GM23338 (cell line): Measurements from ENCODE around the gene C18orf54.

Experiments
- CREB1 ChIP-seq: fragments of 250-450 bp; sonication (Bioruptor Pico); IDR thresholded peaks from 2 replicates; pipeline ENCODE4 v1.5.0; 2020; ENCODE audit warnings: low read depth, mild to moderate bottlenecking, moderate library complexity
- CTCF ChIP-seq, 2 experiments: fragments of 200-600 bp in 1 of 2; sonication (generic) in 1 of 2; conservative IDR thresholded peaks; 2 replicates each; pipeline versions ENCODE4 v1.5.1 to v1.6.1; 2016 to 2017; ENCODE audit warnings: antibody characterized with exemption in 2 of 2, low read depth in 2 of 2, mild to moderate bottlenecking in 2 of 2, moderate library complexity in 1 of 2
- EZH2 ChIP-seq: fragments of 200-600 bp; sonication (generic); IDR thresholded peaks from one replicate; pipeline ENCODE4 v1.8.0; 2017; ENCODE audit warnings: antibody characterized with exemption, mild to moderate bottlenecking, low read depth; ENCODE audit not compliant: unreplicated experiment
- EZH2phosphoT487 ChIP-seq: fragments of 200-600 bp; sonication (generic); IDR thresholded peaks from one replicate; pipeline ENCODE4 v1.8.1; 2018; ENCODE audit warnings: antibody characterized with exemption; ENCODE audit not compliant: unreplicated experiment
- JUNB ChIP-seq: IDR thresholded peaks from one replicate; pipeline ENCODE4 v1.6.1; 2016; ENCODE audit warnings: antibody characterized with exemption; ENCODE audit not compliant: unreplicated experiment
- NANOG ChIP-seq: IDR thresholded peaks from 2 replicates; pipeline ENCODE4 v1.6.1; 2016; ENCODE audit warnings: antibody characterized with exemption, borderline replicate concordance
- POLR2AphosphoS5 ChIP-seq: IDR thresholded peaks from 2 replicates; pipeline ENCODE4 v1.6.1; 2016; ENCODE audit warnings: antibody characterized with exemption, low read depth
- REST ChIP-seq: IDR thresholded peaks from one replicate; pipeline ENCODE4 v1.6.1; 2018; ENCODE audit warnings: antibody characterized with exemption; ENCODE audit not compliant: unreplicated experiment
- STAT1 ChIP-seq: IDR thresholded peaks from one replicate; pipeline ENCODE4 v1.6.1; 2016; ENCODE audit warnings: antibody characterized with exemption; ENCODE audit not compliant: unreplicated experiment
- ZNF114 ChIP-seq: fragments of 250-450 bp; sonication (Bioruptor Pico); IDR thresholded peaks from 2 replicates; pipeline ENCODE4 v1.5.0; 2020; ENCODE audit warnings: mild to moderate bottlenecking, moderate library complexity
- ZNF331 ChIP-seq: fragments of 250-450 bp; sonication (Bioruptor Pico); IDR thresholded peaks from 2 replicates; pipeline ENCODE4 v1.5.0; 2020; ENCODE audit warnings: low read depth, mild to moderate bottlenecking, moderate library complexity
- TF ChIP-seq, protein P1 (sequence below): IDR thresholded peaks from 2 replicates; pipeline ENCODE4 v1.6.1; 2016; ENCODE audit warnings: antibody characterized with exemption

GRCh38 chr18:54405290-54405689 is 47.6 kb downstream of the C18orf54 start:
- TF ChIP-seq CTCF (conservative IDR thresholded peaks at IDR 0.05; ENCODE audit: low read depth in 2 of 2) (no peak), POLR2AphosphoS5 (no peak), EZH2phosphoT487 (no peak), EZH2 (no peak), JUNB (no peak), CREB1 (no peak), REST (no peak), ZNF114 (CRISPR knock-in tag) (no peak), STAT1 (no peak), NANOG (no peak), ZNF331 (CRISPR knock-in tag) (no peak)
- TF ChIP-seq, protein P1, sequence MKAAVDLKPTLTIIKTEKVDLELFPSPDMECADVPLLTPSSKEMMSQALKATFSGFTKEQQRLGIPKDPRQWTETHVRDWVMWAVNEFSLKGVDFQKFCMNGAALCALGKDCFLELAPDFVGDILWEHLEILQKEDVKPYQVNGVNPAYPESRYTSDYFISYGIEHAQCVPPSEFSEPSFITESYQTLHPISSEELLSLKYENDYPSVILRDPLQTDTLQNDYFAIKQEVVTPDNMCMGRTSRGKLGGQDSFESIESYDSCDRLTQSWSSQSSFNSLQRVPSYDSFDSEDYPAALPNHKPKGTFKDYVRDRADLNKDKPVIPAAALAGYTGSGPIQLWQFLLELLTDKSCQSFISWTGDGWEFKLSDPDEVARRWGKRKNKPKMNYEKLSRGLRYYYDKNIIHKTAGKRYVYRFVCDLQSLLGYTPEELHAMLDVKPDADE: no peak
